ENCODE results near the gene TRIO.

Gene TRIO

DNA sequence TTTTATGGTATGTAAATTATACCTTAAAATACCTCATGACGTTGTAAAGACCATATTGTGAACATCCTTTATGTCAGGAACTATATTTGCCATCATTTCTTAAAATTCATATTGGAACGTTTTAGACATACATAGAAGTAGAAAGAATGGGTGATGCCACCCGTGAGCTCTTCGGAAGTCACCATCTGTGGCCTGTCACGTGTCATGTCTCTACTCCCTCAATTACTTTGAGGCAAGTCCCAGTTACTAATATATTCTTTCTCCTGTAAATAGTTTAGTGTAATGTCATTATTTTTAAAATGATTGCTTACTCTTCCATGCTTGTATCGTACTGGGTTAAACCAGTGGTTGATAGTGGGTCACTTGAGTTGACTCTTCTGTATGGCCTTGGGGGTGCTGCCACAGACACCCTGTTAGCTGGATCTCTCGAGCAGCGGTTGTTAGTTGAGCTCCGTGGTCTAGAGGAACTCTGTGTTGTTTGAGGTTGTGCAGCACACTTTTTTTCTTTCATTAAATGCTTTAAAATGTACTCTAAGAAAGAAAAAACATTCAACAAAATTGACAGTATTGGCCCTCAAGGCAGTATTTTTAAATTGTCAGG is 66.2 kb downstream of the TRIO start:
- DNase-seq (ENCODE audit: low spot score) = no peak

DNA sequence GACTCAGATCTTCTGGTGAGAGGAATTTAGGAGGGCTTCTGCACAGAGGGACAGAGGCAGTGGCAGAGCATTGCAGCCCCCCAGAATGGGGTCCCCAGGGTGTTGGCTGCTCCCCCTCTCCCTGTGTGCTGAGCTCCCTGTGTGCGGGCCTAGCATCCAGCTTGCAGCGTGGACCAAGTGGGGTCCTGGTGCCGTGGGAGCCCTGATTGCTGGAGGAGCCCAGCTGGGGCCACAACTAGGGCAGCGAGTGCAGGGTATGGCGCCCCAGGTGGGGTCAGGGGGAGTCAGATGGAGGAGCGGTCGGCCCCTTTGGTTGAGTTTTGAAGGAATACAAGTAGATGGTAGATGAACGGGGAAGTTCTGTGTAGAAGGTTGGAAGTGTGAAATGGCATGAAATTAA is 66.7 kb downstream of the TRIO start:
- DNase-seq (ENCODE audit: low spot score) = no peak

DNA sequence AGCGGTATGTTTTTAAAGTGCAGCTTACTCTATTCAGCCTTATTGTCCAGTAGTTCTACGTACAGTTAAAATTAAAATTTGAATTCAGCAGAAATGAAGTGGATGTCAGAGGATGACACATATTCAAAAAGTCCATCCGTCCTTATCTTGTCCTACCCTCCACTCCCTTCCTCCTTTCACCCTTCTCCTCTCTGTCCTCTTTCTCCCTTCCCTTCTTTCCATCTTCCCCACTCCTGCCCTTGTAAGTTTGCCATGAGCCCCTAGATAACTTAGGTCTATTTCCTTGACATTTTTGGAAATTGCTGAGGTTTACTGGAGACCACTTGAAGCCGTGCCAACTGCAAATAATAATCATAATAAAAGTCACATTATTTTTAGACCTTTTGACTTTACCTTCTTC is 67.6 kb downstream of the TRIO start:
- no peak for DNase-seq (ENCODE audit: low spot score)

DNA sequence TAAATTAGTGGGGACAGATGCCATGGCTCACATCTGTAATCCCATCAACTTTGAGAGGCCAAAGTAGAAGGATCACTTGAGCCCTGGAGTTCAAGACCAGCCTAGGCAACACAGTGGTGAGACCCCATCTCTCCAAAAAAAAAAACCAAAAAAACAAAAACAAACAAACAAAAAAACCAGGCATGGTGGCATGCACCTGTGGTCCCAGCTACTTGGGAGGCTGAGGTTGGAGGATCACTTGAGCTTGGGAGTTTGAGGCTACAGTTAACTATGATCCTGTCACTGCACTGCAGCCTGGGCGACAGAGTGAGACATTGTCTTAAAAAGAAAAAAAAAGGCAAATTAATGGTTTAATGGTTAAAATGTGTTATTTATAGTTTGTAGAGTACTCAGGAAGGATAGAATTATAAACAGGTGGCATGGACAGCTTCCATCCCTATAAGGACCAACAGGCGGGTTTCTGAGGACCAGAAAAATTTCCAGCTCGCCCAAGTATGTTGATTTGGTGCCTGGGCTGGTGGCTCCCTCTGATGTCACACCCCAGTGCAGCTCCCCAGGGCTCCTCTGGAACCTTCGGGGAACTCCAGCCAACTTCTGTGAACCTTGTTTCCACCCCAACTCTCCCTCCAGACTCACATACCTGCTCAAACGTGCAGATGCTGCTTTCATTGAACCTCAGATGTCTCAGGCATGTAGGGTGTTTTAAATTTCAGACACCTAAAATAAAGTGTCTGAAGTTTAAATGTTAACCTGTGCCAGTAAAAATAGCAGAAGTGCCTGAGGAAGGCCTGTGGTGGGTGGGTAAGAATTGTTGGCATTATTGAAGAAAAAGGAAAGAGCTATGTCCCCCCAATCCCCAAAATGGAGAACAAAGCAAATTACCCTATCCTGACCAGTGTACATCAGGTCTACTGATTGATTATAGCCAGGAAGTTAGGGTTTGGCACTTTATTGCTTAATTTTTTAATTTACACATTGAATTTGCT is 69.0 kb downstream of the TRIO start:
- no peak for DNase-seq (ENCODE audit: low spot score)

DNA sequence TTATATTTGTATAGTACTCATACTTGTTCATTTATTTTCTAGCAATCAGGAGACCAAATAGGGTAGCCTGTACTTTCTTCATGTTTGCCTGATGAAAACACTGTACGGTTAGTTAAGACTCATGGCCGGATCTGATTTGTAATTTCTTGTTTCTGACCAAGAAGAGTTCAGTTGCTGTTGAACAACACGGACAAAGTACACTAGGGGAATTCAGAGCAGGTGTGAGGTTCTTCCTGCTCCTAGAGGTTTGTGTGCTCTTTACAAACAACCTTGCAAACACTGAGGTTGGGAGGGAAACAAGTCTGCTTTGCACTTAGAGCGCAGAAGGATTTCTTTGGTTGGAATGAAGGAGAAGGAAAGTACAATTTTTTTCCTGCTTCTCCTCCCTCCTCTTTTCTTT is 69.7 kb downstream of the TRIO start:
- DNase-seq (ENCODE audit: low spot score) = no peak

DNA sequence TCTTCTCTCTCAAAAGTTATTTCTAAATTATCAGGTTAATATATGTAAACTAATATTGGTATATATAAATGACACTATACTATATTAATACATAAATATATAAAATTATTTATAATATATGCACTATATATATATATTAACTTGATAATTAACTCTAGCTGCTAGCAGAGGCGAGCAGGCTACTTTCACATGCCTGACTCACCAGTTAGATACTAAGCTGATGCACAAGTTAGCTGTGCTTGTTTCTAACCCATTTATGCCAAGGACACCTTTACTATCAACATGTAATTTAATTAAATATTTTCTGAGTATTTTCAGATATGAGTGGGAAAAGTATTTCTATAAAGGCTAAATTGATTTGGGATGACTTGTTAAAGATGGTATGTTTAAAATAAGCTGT is 70.1 kb downstream of the TRIO start:
- no peak for DNase-seq (ENCODE audit: low spot score)

DNA sequence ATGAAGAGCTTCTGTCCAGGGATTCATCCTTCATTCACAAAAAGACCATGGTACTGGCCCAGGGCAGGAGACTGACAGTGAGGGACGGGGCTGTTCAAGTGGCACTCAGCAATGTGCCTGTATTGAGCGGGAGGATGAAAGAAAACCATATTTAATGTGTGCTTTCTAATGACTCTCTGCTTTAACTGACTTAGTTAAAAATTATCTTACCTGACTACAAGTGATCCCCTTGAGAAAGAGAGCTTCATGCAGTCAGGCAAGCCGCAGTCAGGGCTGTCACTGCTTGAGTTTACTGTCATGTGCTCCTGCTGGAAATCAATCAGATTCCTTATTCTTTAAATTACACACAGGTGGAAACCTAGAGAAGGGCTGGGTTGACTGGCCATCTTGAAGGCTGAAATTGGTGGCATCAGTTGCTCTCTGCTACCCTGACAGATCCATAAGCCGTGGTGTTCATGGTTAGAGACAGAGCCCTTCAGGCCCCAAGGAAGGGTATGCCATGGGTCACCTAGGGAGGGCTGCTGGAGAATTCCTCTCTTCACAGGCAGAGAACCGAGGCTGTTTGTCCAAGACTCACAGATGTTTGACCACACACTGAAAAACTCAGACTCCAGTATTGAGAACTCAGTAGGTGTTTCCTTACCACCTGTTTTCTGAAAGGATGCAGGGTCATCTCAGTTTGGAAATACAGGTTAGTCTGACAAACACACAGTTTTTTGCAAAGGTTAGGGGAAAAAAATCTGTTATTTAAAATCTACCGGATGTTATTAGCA is 70.9 kb downstream of the TRIO start:
- no peak for DNase-seq (ENCODE audit: low spot score)

DNA sequence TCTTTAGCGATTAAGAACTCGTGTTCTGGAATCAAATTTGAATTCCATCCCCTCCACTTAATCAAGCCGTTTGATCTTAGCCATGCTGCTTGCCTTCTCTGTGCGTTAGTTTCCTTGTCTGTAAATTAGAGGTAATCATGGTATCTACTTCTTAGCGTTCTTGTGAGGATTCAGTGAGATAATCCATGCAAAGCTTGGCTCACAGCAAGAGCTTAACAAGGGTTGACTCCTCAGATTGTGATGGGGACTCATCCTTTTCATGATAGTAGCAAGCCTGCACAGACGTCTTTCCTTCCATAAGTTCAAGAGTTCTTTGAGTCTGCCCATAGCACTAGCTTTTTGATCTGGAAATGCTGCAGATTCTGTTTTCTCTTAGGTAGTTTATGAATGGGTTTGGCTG is 72.8 kb downstream of the TRIO start:
- no peak for DNase-seq (ENCODE audit: low spot score)

DNA sequence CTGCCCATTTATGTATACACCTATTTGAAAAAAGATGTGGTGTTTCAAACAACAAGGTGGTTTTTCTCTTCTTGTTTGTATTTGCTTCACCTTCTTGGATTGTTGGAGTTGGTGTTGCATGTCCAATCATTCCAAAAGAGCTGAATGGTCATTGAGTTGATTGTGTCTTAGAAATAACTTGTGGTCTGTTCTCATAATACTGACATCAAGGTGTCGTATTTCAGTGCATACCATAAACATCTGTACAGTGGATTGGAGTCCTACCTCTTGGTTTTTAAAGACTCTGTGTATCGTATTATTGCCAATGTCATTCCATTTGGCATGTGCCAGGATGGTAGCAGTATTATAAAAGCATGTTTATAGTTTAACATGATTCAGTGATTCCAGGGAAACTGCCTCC is 73.2 kb downstream of the TRIO start:
- DNase-seq (ENCODE audit: low spot score) = no peak

DNA sequence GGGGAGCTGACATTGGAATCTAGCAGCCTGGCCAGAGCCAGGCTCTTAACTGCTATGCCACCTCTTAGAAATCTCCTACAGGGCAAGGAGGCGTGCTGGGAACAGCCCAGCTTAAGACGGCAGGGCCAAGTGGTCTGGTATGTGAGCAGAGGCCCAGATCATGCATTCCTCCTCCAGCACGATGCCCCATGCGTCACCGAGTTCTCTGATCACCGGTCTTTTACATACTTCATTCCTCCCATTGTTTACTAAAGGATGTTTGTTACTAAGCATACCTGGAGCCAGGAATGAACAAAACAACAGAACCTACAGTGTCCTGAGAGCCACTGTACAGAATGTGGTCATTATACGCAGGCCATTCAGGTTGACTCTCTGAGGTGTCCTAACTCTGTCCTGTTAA is 73.8 kb downstream of the TRIO start:
- no peak for DNase-seq (ENCODE audit: low spot score)

DNA sequence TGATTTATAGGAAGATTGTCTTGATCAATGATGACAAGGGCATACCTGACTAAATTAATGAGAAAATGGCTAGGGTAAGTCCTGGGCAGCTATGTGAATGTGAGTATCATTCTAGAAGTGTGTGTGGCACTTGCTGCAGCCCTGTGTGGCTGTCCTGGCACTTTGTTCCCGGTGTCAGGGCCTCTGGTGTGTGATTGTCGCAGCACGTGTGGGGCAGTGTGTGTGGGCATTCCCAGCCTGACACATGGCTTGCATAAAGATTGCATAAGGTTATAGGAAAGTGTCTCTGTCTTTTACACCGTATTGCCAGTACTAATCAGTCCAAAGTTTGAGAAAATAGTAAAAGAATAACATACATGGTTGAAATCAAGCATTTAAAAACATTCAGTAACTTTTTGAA is 74.4 kb downstream of the TRIO start:
- no peak for DNase-seq (ENCODE audit: low spot score)

DNA sequence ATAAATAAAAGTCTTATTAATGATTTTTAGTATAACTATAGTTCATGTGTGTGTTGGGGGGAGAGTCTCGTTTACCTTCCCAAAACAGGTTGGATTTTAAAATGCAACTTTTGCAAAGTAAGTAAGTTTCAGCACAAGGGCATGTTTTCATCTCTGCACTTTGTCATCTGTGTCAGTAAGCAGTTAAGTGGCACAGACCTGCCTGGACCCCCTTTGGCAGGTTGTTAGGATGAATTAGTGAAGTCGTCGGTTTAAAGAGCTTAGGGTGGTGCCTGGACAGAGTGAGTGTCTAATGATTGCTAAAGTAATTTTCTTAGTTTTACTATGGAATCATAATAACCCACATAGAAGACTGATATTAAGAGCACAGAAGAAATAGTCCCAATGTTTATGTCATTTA is 74.9 kb downstream of the TRIO start:
- no peak for DNase-seq (ENCODE audit: low spot score)

DNA sequence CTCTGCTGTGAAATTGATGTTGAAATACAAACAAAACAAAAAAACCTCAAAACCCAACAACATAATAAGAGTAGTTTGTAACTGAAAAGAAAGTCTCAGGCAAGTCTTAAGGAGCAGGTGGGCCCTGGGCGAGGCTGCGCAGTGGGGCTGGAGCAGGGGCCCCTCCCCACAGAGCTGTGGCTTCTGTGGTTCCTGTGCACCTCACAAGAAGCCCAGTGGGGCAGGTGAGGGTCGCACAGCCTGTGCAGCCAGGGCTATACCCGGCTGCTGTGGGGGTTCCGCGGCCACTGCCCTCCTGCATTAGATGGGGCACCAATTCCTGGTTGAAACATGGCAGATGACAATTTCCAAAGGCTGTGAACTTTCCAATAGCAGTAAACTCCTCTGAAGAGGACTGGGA is 75.3 kb downstream of the TRIO start:
- DNase-seq (ENCODE audit: low spot score) = no peak

DNA sequence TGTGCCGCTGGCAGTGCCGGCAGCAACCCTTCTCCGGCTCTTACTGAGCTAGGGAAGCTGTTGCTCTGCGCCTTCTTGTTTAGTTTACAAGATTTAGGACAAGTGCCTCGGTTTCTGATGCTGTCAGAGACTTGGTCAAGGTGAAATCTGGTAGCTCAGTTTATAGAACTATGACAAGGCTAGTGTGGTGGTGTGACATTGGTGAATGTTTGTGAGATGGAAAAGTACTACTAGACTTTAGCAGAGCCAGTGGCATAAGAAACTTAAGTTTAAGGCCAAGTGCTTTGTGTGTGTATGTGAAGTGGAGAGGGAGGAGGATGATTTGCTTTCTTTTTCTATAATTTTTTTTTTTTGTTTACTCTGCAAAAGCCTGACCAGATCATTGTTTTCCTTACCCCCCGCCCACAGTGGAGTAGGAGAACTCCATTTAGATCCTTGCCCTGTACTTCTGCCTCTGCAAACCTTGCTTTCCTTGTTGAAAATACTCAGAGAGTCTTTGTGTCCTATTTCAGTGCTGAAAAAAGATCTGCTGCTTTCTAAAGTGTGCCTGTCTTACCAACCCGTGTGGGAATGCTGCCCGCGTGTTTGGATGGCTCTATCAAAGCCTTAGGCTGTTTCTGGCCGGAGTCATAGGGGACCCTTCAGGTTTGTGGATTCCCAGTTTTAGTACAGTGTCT is 75.9 kb downstream of the TRIO start:
- DNase-seq (ENCODE audit: low spot score) = no peak

DNA sequence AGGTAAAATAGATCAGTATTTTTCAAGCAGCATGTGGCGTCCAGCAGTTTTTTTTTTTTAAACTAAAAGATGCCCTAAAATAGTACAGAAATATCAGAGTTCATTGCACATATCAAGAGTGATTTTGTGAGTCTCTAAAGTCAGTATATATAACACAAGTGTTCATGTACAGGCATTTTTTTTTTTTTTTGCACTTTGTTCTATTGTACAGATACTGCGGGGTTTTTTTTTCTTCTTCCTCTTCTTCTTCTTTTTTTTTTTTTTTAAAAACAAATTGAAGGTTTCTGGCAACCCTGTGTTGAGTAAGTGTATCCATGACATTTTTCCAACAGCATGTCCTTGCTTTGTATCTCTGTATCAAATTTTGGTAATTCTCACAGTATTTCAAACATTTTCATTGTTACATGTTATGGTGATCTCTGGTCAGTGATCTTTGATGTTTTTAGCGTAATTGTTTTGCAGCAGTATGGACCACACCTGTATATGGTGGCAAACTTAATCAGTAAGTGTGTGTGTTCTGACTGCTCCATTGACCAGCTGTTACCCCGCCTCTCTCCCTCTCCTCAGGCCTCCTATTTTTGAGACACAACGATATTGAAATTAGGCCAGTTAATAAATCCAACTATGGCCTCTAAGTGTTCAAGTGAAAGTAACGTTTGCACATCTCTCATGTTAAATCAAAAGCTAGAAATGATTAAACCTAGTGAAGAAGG is 76.8 kb downstream of the TRIO start:
- no peak for DNase-seq (ENCODE audit: low spot score)

DNA sequence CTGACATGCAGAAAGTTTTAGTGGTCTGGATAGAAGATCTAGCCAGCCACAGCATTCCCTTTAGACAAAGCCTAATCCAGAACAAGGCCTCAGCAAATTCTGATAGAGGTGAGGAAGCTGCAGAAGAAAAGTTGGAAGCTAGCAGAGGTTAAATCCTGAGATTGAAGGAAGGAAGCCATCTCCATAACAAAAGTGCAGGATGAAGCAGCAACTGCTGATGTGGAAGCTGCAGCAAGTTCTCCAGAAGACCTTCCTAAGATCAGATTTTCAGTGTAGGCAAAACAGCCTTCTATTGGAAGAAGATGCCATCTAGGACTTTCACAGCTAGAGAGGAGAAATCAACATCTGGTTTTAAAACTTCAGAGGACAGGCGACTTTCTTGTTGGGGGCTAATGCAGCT is 77.5 kb downstream of the TRIO start:
- no peak for DNase-seq (ENCODE audit: low spot score)

DNA sequence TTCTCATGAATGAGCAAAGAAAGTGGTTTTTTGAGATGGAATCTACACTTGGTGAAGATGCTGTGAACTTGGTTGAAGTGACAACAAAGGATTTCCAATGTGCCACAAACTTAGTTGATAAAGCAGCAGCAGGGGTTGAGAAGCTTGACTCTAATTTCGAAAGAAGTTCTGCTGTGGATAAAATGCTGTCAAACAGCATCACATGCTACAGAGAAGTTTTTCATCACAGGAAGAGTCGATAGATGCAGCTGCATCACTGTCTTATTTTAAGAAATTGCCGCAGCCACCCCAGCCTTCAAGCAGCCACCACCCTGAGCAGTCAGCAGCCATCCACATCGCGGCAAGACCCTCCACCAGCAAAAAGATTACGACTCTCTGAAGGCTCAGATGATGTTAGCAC is 78.6 kb downstream of the TRIO start:
- DNase-seq (ENCODE audit: low spot score) = no peak

DNA sequence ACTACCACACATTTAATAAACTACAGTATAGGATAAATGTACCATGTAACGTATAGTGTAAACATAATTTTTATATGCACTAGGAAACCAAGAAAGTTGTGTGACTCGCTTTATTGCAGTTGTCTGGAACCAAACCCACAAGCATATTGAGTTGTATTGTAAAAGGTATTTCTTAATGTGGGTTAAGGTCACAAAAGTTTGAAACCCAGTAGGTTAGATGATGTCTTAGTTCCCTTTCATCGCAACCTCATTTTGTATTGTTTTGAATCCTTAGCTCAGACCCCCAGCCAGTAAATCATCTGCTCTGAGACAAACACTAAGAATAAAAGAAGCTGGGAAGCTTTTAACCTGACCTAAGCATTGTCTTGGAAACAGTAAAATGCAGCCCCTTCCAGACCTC is 79.1 kb downstream of the TRIO start:
- DNase-seq (ENCODE audit: low spot score) = no peak

DNA sequence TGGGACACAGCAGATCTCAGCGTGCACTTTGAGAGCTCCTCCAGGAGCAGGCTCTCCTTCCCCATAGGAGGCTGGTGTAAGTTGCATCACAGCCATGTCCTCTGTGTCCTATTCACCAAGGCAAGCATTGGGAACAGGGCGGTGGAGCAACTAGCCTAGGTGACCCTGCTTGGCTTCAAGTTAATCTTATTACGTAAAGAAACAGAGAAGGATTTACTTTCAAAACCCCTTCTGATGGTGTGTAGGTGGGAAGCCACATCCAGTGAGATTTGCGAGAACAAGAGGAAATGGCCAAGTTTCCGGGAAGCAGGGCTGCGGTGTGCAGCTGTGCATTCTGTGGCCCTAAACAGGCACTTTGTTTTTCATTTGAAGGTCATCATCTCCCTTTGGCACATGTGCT is 80.2 kb downstream of the TRIO start:
- DNase-seq (ENCODE audit: low spot score) = no peak

DNA sequence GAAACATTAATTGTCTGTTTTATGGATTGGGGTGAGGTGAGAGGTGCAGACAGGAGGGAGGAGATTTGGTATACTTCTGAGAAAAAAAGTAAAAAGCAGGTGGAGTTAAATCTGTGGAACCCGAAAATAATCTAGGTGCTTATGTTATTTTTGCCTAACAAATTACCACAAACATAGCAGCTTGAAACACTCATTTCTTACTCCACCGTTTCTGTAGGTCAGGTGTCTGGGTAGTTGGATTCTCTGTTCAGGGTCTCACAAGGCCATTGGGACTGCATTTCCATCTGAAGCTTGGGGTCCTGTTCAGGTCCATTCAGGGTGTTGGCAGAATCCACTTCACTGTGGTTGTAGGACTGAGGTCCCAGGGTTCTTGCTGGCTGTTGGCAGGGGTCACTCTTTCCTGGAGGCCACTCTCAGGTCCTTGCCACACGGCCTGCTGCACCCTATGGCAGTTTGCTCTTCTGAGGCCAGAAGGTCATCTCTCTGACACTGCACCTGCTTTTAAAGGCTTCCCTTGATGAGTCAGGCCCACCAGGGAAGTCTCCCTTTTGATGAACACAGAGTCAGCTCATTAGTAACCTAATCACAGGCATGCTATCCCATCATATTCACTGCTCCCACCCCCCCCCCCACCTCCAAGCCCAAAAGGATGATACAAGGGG is 82.2 kb downstream of the TRIO start:
- no peak for DNase-seq (ENCODE audit: low spot score)

DNA sequence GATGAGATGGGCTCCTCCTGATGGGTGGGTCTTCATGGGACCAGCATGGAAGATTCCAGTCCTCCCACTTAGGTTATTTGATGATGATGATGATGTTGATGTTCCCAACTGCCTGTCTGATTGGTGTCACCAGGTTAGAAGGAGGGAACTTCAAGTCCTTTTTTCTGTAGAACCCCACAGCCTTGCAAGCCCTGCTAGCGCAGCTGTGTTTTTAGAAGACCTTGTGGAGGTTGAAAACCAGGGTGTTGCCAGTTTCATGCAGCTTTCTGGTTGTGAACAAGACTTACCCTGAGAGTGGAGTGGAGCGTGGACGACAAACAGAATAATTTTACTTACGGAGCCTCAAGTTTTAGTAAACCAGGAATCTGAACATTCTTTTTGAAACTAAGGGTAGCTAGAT is 83.0 kb downstream of the TRIO start:
- DNase-seq (ENCODE audit: low spot score) = no peak
